HK-2 (cell line): ENCODE measurements around the gene PCBP3.

Source experiments
- DNase-seq: peaks from one replicate; pipeline ENCODE4 v3.0.0-alpha.2; 2018; ENCODE audit not compliant: unreplicated experiment

Gene PCBP3

GRCh38 chr21:45981151-45982091 is 337.9 kb downstream of the PCBP3 start, which contains the start of gene COL6A1:
TSS of gene COL6A1 (plus strand) at chr21:45981770. CDS start at chr21:45981851, 81 bp downstream.
- peak; percentile 77 for DNase-seq

GRCh38 chr21:45982092-45982757 is 338.7 kb downstream of the PCBP3 start:
- no peak for DNase-seq

- DNase-seq: no peak
Measured at GRCh38 chr21:45982758-45983648, 339.5 kb downstream of the PCBP3 start.

GRCh38 chr21:45983649-45983965 is 340.1 kb downstream of the PCBP3 start:
- DNase-seq: no peak

- no peak for DNase-seq
Measured at GRCh38 chr21:45983981-45984551, 340.5 kb downstream of the PCBP3 start.

- DNase-seq: no peak
Measured at GRCh38 chr21:45984584-45985095, 341.1 kb downstream of the PCBP3 start.

GRCh38 chr21:45985471-45986315 is 342.2 kb downstream of the PCBP3 start:
- no peak for DNase-seq

- no peak for DNase-seq
Measured at GRCh38 chr21:45986316-45987051, 343.0 kb downstream of the PCBP3 start.

- no peak for DNase-seq
Measured at GRCh38 chr21:45987121-45987711, 343.7 kb downstream of the PCBP3 start.

- DNase-seq: no peak
Measured at GRCh38 chr21:45988366-45989347, 345.1 kb downstream of the PCBP3 start.

- no peak for DNase-seq
Measured at GRCh38 chr21:45989355-45990048, 346.0 kb downstream of the PCBP3 start.

GRCh38 chr21:45990049-45990711 is 346.7 kb downstream of the PCBP3 start:
- no peak for DNase-seq

- DNase-seq: no peak
Measured at GRCh38 chr21:45990741-45991605, 347.4 kb downstream of the PCBP3 start.

GRCh38 chr21:45991606-45992300 is 348.2 kb downstream of the PCBP3 start:
- no peak for DNase-seq
